K562 (cell line): ENCODE results near the gene PADI4. TPM values are rescaled to one million over a fixed set of nuclear protein-coding genes. Genes with fewer than 3 reads are reported as not detected.

Experiments
- BACH1 ChIP-seq: fragments of 200-800 bp; sonication (Bioruptor generic); IDR thresholded peaks from 2 replicates; pipeline ENCODE4 v1.6.1; 2016; ENCODE audit warnings: missing genetic modification characterization, missing compliant biosample characterization
- BDP1 ChIP-seq: IDR thresholded peaks from 3 replicates; pipeline ENCODE4 v1.6.1; 2011; ENCODE audit not compliant: insufficient read length, insufficient read depth
- GATAD2A ChIP-seq: fragments of 450-650 bp; IDR thresholded peaks from 2 replicates; pipeline ENCODE4 v1.6.1; 2017
- GTF2F1 ChIP-seq: IDR thresholded peaks from 2 replicates; pipeline ENCODE4 v1.6.1; 2011; ENCODE audit warnings: low read depth, low read length, improper control_type of control experiment
- KAT2B ChIP-seq: IDR thresholded peaks from one replicate; pipeline ENCODE4 v1.6.1; 2012; ENCODE audit warnings: low read depth, mild to moderate bottlenecking, control low read depth, inconsistent platforms, low read length, moderate library complexity
- NCOA4 ChIP-seq: fragments of 450-650 bp; IDR thresholded peaks from 2 replicates; pipeline ENCODE4 v1.6.1; 2018; ENCODE audit warnings: mild to moderate bottlenecking; ENCODE audit not compliant: partially characterized antibody
- PTBP1 ChIP-seq: fragments of 200-400 bp; formaldehyde crosslinking; IDR thresholded peaks from 2 replicates; pipeline ENCODE4 v1.6.1; 2017; ENCODE audit warnings: low read depth, low read length
- RBM17 ChIP-seq: fragments of 200-400 bp; formaldehyde crosslinking; IDR thresholded peaks from 2 replicates; pipeline ENCODE4 v1.6.1; 2017; ENCODE audit warnings: low read depth, mild to moderate bottlenecking, low read length, borderline replicate concordance
- RNF2 ChIP-seq: sonication (generic); IDR thresholded peaks from 2 replicates; pipeline ENCODE4 v1.6.1; 2016
- SIRT6 ChIP-seq: IDR thresholded peaks from one replicate; pipeline ENCODE4 v1.6.1; 2012; ENCODE audit warnings: low read depth, mild to moderate bottlenecking, control low read depth, inconsistent platforms, low read length, moderate library complexity
- SMAD2 ChIP-seq: fragments of 150-350 bp; IDR thresholded peaks from 2 replicates; pipeline ENCODE4 v1.6.1; 2014; ENCODE audit warnings: low read depth, mild to moderate bottlenecking, low read length
- TAF9B ChIP-seq: fragments of 450-650 bp; IDR thresholded peaks from 2 replicates; pipeline ENCODE4 v1.6.1; 2018; ENCODE audit warnings: mild to moderate bottlenecking; ENCODE audit not compliant: partially characterized antibody
- ZKSCAN3 ChIP-seq: fragments of 250-450 bp; sonication (Bioruptor Pico); IDR thresholded peaks from 2 replicates; pipeline ENCODE4 v1.4.0; 2020
- ZNF121 ChIP-seq: sonication (generic); formaldehyde crosslinking; conservative IDR thresholded peaks from 2 replicates; pipeline ENCODE4 v1.8.0; 2022; ENCODE audit warnings: missing genetic modification reagents
- ZNF165 ChIP-seq: fragments of 250-450 bp; sonication (Bioruptor Pico); IDR thresholded peaks from 2 replicates; pipeline ENCODE4 v1.4.0; 2020; ENCODE audit warnings: borderline replicate concordance
- ZNF232 ChIP-seq: sonication (generic); formaldehyde crosslinking; IDR thresholded peaks from 2 replicates; pipeline ENCODE4 v1.8.0; 2022; ENCODE audit warnings: mild to moderate bottlenecking, missing genetic modification reagents
- ZNF239 ChIP-seq: fragments of 250-450 bp; sonication (Bioruptor Pico); IDR thresholded peaks from 2 replicates; pipeline ENCODE4 v1.4.0; 2020; ENCODE audit warnings: mild to moderate bottlenecking
- ZNF316 ChIP-seq: fragments of 450-650 bp; IDR thresholded peaks from 2 replicates; pipeline ENCODE4 v1.6.1; 2016
- polyA plus RNA-seq, 8 experiments: library from polyadenylated mRNA; depleted of rRNA in 4 of 8; stranded (reverse) in 5 of 8; unstranded in 3 of 8; fragments of >200 nt; fragmentation: Nextera tagmentation in 2 of 8; fragmentation: Illumina TruSeq in 1 of 8; extraction: Ambion mirVana in 2 of 8; extraction: Trizol in 1 of 8; gene quantifications; 2 replicates each; pipeline versions ENCODE4 v1.2.1 to v1.2.3, GENCODE V29; 2011 to 2014; ENCODE audit warnings: inconsistent platforms in 1 of 8, missing spikeins in 1 of 8
- total RNA-seq, 7 experiments: library from RNA; depleted of rRNA in 6 of 7; stranded (reverse); fragments of >200 nt in 6 of 7; fragmentation: Illumina TruSeq in 2 of 7; extraction: Trizol in 2 of 7; gene quantifications; 2 replicates each; pipeline versions ENCODE4 v1.2.1 to v1.2.3, GENCODE V29; 2011 to 2021; ENCODE audit warnings: low replicate concordance in 1 of 7
- TF ChIP-seq, protein P1 (sequence below): fragments of 450-650 bp; IDR thresholded peaks from 2 replicates; pipeline ENCODE4 v1.6.1; 2016; ENCODE audit warnings: antibody characterized with exemption
- TF ChIP-seq, protein P2 (sequence below): fragments of 250-450 bp; sonication (Bioruptor Pico); IDR thresholded peaks from 2 replicates; pipeline ENCODE4 v1.4.0; 2020; ENCODE audit warnings: mild to moderate bottlenecking, moderate library complexity
- TF ChIP-seq, protein P3 (sequence below): fragments of 450-650 bp; IDR thresholded peaks from 2 replicates; pipeline ENCODE4 v1.6.1; 2016; ENCODE audit warnings: mild to moderate bottlenecking
- TF ChIP-seq, protein P4 (sequence below): sonication (generic); formaldehyde crosslinking; IDR thresholded peaks from 2 replicates; pipeline ENCODE4 v1.4.0; 2020; ENCODE audit warnings: mild to moderate bottlenecking, missing genetic modification reagents

The PADI4 gene
- total and polyA plus RNA-seq, 9 of the 15 experiments (the other 6 are each of a cell fraction or from before 2014, with no cell fraction given): 0.22 to 0.33 TPM; not detected in 7

DNA sequence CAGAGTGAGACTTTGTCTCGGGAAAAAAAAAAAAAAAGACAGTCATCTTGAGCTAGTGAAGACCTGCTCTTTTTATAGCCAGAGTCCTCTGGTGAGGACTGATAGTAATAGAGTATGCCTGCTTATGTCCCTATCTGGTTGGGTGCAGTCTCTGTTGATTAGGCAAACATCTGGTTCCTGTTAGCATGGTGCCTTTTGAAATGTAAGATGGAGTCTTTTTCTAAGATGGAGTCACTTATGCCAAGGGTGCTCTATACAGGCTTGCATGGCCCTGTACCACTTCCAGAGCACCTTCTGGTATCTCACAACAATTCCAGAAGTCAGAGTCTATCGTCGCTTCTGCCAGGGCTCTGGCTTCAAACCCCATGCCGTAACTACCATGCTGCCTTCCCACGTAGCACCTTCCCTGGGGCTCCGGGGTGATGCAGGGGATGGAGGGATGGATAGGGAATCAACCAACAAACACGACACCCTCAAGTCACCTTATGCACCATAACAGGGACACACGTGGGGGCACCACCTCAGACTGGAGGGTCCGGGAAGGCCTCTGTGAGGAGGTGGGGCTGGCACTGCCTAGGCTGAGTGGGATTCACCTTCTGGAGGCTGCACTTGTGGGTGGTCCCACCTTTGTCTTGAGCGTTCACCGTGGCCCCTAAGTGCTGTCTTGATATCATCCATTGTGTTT lies 52.4 kb downstream of the PADI4 start (continued):
- TF ChIP-seq BDP1 (no peak), RNF2 (no peak), ZNF121 (CRISPR knock-in tag) (no peak), NCOA4 (no peak), GATAD2A (peak; percentile 99), TAF9B (no peak), RBM17 (no peak), SMAD2 (no peak), ZNF232 (CRISPR knock-in tag) (no peak), PTBP1 (no peak), ZNF165 (CRISPR knock-in tag) (peak; percentile 96), KAT2B (no peak), SIRT6 (no peak), BACH1 (peak; percentile 94; the same call in 1 of the 2 replicates), ZNF239 (CRISPR knock-in tag) (peak; percentile 94), GTF2F1 (no peak), ZKSCAN3 (CRISPR knock-in tag) (no peak), ZNF316 (0 out of 2 replicates have a peak, but pooled peaks have one; percentile 39)
- TF ChIP-seq, protein P1, sequence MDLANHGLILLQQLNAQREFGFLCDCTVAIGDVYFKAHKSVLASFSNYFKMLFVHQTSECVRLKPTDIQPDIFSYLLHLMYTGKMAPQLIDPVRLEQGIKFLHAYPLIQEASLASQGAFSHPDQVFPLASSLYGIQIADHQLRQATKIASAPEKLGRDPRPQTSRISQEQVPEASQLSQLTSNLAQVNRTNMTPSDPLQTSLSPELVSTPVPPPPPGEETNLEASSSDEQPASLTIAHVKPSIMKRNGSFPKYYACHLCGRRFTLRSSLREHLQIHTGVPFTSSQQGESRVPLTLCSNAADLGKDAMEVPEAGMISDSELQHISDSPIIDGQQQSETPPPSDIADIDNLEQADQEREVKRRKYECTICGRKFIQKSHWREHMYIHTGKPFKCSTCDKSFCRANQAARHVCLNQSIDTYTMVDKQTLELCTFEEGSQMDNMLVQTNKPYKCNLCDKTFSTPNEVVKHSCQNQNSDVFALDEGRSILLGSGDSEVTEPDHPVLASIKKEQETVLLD: peak; percentile 76; the same call in 1 of the 2 replicates
- TF ChIP-seq, protein P2, sequence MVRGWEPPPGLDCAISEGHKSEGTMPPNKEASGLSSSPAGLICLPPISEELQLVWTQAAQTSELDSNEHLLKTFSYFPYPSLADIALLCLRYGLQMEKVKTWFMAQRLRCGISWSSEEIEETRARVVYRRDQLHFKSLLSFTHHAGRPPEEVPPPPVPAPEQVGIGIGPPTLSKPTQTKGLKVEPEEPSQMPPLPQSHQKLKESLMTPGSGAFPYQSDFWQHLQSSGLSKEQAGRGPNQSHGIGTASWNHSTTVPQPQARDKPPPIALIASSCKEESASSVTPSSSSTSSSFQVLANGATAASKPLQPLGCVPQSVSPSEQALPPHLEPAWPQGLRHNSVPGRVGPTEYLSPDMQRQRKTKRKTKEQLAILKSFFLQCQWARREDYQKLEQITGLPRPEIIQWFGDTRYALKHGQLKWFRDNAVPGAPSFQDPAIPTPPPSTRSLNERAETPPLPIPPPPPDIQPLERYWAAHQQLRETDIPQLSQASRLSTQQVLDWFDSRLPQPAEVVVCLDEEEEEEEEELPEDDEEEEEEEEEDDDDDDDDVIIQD (CRISPR knock-in tag): peak; percentile 94
- TF ChIP-seq, protein P3, sequence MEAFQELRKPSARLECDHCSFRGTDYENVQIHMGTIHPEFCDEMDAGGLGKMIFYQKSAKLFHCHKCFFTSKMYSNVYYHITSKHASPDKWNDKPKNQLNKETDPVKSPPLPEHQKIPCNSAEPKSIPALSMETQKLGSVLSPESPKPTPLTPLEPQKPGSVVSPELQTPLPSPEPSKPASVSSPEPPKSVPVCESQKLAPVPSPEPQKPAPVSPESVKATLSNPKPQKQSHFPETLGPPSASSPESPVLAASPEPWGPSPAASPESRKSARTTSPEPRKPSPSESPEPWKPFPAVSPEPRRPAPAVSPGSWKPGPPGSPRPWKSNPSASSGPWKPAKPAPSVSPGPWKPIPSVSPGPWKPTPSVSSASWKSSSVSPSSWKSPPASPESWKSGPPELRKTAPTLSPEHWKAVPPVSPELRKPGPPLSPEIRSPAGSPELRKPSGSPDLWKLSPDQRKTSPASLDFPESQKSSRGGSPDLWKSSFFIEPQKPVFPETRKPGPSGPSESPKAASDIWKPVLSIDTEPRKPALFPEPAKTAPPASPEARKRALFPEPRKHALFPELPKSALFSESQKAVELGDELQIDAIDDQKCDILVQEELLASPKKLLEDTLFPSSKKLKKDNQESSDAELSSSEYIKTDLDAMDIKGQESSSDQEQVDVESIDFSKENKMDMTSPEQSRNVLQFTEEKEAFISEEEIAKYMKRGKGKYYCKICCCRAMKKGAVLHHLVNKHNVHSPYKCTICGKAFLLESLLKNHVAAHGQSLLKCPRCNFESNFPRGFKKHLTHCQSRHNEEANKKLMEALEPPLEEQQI: no peak
- TF ChIP-seq, protein P4, sequence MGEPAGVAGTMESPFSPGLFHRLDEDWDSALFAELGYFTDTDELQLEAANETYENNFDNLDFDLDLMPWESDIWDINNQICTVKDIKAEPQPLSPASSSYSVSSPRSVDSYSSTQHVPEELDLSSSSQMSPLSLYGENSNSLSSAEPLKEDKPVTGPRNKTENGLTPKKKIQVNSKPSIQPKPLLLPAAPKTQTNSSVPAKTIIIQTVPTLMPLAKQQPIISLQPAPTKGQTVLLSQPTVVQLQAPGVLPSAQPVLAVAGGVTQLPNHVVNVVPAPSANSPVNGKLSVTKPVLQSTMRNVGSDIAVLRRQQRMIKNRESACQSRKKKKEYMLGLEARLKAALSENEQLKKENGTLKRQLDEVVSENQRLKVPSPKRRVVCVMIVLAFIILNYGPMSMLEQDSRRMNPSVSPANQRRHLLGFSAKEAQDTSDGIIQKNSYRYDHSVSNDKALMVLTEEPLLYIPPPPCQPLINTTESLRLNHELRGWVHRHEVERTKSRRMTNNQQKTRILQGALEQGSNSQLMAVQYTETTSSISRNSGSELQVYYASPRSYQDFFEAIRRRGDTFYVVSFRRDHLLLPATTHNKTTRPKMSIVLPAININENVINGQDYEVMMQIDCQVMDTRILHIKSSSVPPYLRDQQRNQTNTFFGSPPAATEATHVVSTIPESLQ (CRISPR knock-in tag): no peak
